Activated naive CD8-positive, alpha-beta T cell treated with anti-CD3 and anti-CD28 coated beads, Interleukin-2, amount 50 U/mL, for 16 hours (primary cell): ENCODE data around the gene ATRNL1.

Experiments used
- DNase-seq: peaks from one replicate; pipeline ENCODE4 v3.0.0-alpha.2; 2020; ENCODE audit warnings: low read depth, low spot score

Gene ATRNL1

GRCh38 chr10:115947104-115947503, 853.9 kb downstream of the ATRNL1 start:
- no peak for DNase-seq

GRCh38 chr10:115948465-115948864, 855.3 kb downstream of the ATRNL1 start:
- DNase-seq, result no peak

- DNase-seq, result no peak
Measured at GRCh38 chr10:115949282-115949844, 856.2 kb downstream of the ATRNL1 start.

GRCh38 chr10:115950320-115950719, 857.2 kb downstream of the ATRNL1 start:
- DNase-seq, result no peak

- no peak for DNase-seq
Measured at GRCh38 chr10:115951242-115951641, 858.1 kb downstream of the ATRNL1 start.

GRCh38 chr10:115953281-115953680, 860.1 kb downstream of the ATRNL1 start:
- DNase-seq, result no peak

- no peak for DNase-seq
Measured at GRCh38 chr10:115953968-115954367, 860.8 kb downstream of the ATRNL1 start.

GRCh38 chr10:115956225-115957011, 863.3 kb downstream of the ATRNL1 start:
- no peak for DNase-seq

GRCh38 chr10:115957012-115957399, 863.8 kb downstream of the ATRNL1 start:
- DNase-seq, result no peak

GRCh38 chr10:115957786-115958442, 864.7 kb downstream of the ATRNL1 start:
- no peak for DNase-seq

GRCh38 chr10:115963848-115964247, 870.7 kb downstream of the ATRNL1 start:
- no peak for DNase-seq

GRCh38 chr10:115964827-115965226, 871.7 kb downstream of the ATRNL1 start:
- DNase-seq, result no peak

GRCh38 chr10:115965376-115965775, 872.2 kb downstream of the ATRNL1 start:
- DNase-seq, result no peak

GRCh38 chr10:115968236-115968635, 875.1 kb downstream of the ATRNL1 start:
- DNase-seq, result no peak

GRCh38 chr10:115969591-115969990, 876.4 kb downstream of the ATRNL1 start:
- DNase-seq, result no peak

- no peak for DNase-seq
Measured at GRCh38 chr10:115971921-115972320, 878.8 kb downstream of the ATRNL1 start.

GRCh38 chr10:115972426-115972825, 879.3 kb downstream of the ATRNL1 start:
- no peak for DNase-seq

- DNase-seq, result no peak
Measured at GRCh38 chr10:115974351-115974750, 881.2 kb downstream of the ATRNL1 start.

GRCh38 chr10:115974816-115975430, 881.8 kb downstream of the ATRNL1 start:
- DNase-seq, result no peak

GRCh38 chr10:115975506-115975905, 882.3 kb downstream of the ATRNL1 start:
- DNase-seq, result no peak

GRCh38 chr10:115976342-115976741, 883.2 kb downstream of the ATRNL1 start:
- no peak for DNase-seq

- DNase-seq, result no peak
Measured at GRCh38 chr10:115977855-115978254, 884.7 kb downstream of the ATRNL1 start.
